Stomach (tissue), 9 donors: Measurements from ENCODE around the gene TEX13D. TPM values are rescaled to one million over a fixed set of nuclear protein-coding genes. Genes with fewer than 3 reads are reported as not detected.

Experiments
- DNase-seq, 2 donors: peaks; one replicate each; pipeline versions ENCODE4 v3.0.0 to v3.0.0-alpha.2; 2013 to 2019
- H3K27ac ChIP-seq, 5 donors: fragments of 200-600 bp in 4 of 5; sonication (generic) in 4 of 5; one replicate each; pipeline ENCODE4 v1.5.1; 2013 to 2019; ENCODE audit warnings: mild to moderate bottlenecking in 1 of 5, moderate library complexity in 1 of 5
- H3K27me3 ChIP-seq, 3 donors: fragments of 200-600 bp; sonication (generic); one replicate each; pipeline ENCODE4 v1.5.1; 2017 to 2019; ENCODE audit warnings: mixed run types in 1 of 3
- H3K36me3 ChIP-seq, 4 donors: fragments of 200-600 bp; sonication (generic); 1 replicate in 3 of 4; 2 replicates in 1 of 4; pipeline ENCODE4 v1.5.1; 2016 to 2019
- H3K4me1 ChIP-seq, 4 donors: fragments of 200-600 bp; sonication (generic); one replicate each; pipeline ENCODE4 v1.5.1; 2016 to 2019
- H3K4me3 ChIP-seq, 4 donors: fragments of 200-600 bp; sonication (generic) in 3 of 4; one replicate each; pipeline ENCODE4 v1.5.1; 2016 to 2019; ENCODE audit warnings: mild to moderate bottlenecking in 1 of 4
- H3K9me3 ChIP-seq, 4 donors: fragments of 200-600 bp; sonication (generic); one replicate each; pipeline ENCODE4 v1.5.1; 2016 to 2019
- CTCF ChIP-seq, 7 experiments: fragments of 450-650 bp in 4 of 7; fragments of 200-600 bp in 3 of 7; sonication (generic) in 3 of 7; IDR thresholded peaks; one replicate each; pipeline ENCODE4 v1.5.1; 2016 to 2019; ENCODE audit warnings: antibody characterized with exemption in 7 of 7, control low read depth in 2 of 7, mild to moderate bottlenecking in 1 of 7
- EP300 ChIP-seq: sonication (generic); formaldehyde crosslinking; IDR thresholded peaks from one replicate; pipeline ENCODE4 v1.6.1; 2017; ENCODE audit warnings: antibody characterized with exemption
- POLR2A ChIP-seq, 4 donors: fragments of 450-650 bp; IDR thresholded peaks; one replicate each; pipeline ENCODE4 v1.6.1; 2016; ENCODE audit warnings: antibody characterized with exemption in 4 of 4, control low read depth in 2 of 4, mild to moderate bottlenecking in 1 of 4, moderate library complexity in 1 of 4
- POLR2AphosphoS5 ChIP-seq, 3 donors: sonication (generic); formaldehyde crosslinking; IDR thresholded peaks; one replicate each; pipeline ENCODE4 v1.6.1; 2016; ENCODE audit warnings: antibody characterized with exemption in 3 of 3
- WGBS, 5 donors: extraction: QIAGEN DNeasy Blood & Tissue Kit in 3 of 5; methylation state at CpG; one replicate each; pipeline versions ENCODE4 v1.1.5 to v1.1.7; 2013 to 2018; 5-methylcytosine and 5-hydroxymethylcytosine counted together
- intact Hi-C: fragments of 100-400 bp; cut with DNase I; formaldehyde crosslinking; loops from one replicate; pipeline ENCODE4 v1.15.1; 2023; ENCODE audit warnings: low total_unique reads
- polyA plus RNA-seq, 3 donors: library from polyadenylated mRNA; stranded (reverse); fragments of 200-250 nt; gene quantifications; one replicate each; pipeline ENCODE4 v1.2.3, GENCODE V29; 2013
- total RNA-seq, 5 donors: library from RNA; depleted of rRNA; stranded (reverse); fragments of >200 nt; gene quantifications; one replicate each; pipeline versions ENCODE4 v1.1.0 to v1.2.3, GENCODE V29; 2014 to 2016
- donor health status: healthy with polysubstance abuse.
- donor health status: Bipolar disorder and iron deficiency.
- donor health status: healthy.

The TEX13D gene
- total and polyA plus RNA-seq, 8 donors, result 0.46 to 1.2 TPM; not detected in 6

- Histone ChIP-seq H3K4me1 (no peaks in the 10 kb centered on the region), H3K9me3 (no peaks in the 10 kb centered on the region), H3K27me3 (no peaks in the 10 kb centered on the region), H3K27ac (no peak overlapping the region), H3K36me3 (no peaks in the 10 kb centered on the region), H3K4me3 (no peak overlapping the region)
- intact Hi-C loops, result no loop called here
- WGBS, 5 donors, result 56 to 84% (median 74%) methylated on average over 4 of the region's 4 CpGs
- TF ChIP-seq POLR2A (IDR thresholded peaks at IDR 0.05) (no peak), POLR2AphosphoS5 (IDR thresholded peaks at IDR 0.05) (no peak), EP300 (no peak), CTCF (IDR thresholded peaks at IDR 0.05) (no peak)
- DNase-seq, result no peak
Measured at GRCh38 chrX:124300405-124300804, 32.1 kb upstream of the TEX13D start.

- intact Hi-C loops, result no loop called here
- H3K9me3 ChIP-seq, result no peaks in the 10 kb centered on the region
- DNase-seq, result no peak
- H3K36me3 ChIP-seq, result no peaks in the 10 kb centered on the region
- TF ChIP-seq EP300 (no peak), POLR2AphosphoS5 (IDR thresholded peaks at IDR 0.05) (no peak), CTCF (IDR thresholded peaks at IDR 0.05) (no peak), POLR2A (IDR thresholded peaks at IDR 0.05) (no peak)
- no peaks in the 10 kb centered on the region for H3K27me3 ChIP-seq
- WGBS, 5 donors, result 56 to 73% (median 70%) methylated on average over 2 of the region's 2 CpGs
- no peak overlapping the region for H3K27ac ChIP-seq
- no peaks in the 10 kb centered on the region for H3K4me1 ChIP-seq
- H3K4me3 ChIP-seq, result no peak overlapping the region
Measured at GRCh38 chrX:124307253-124307907, 25.1 kb upstream of the TEX13D start.

GRCh38 chrX:124325732-124326131 lies 6.7 kb upstream of the TEX13D start:
- no peak for DNase-seq
- no peak overlapping the region for H3K4me3 ChIP-seq
- no peak overlapping the region for H3K27ac ChIP-seq
- no peaks in the 10 kb centered on the region for H3K36me3 ChIP-seq
- no peak for TF ChIP-seq CTCF (IDR thresholded peaks at IDR 0.05)
- TF ChIP-seq EP300, result no peak
- TF ChIP-seq POLR2A (IDR thresholded peaks at IDR 0.05), result no peak
- no peak for TF ChIP-seq POLR2AphosphoS5 (IDR thresholded peaks at IDR 0.05)
- H3K27me3 ChIP-seq, result no peaks in the 10 kb centered on the region
- intact Hi-C loops, result no loop called here
- H3K4me1 ChIP-seq, result no peaks in the 10 kb centered on the region
- 73 to 85% (median 81%) methylated on average over 1 of the region's 1 CpG for WGBS, 5 donors
- no peaks in the 10 kb centered on the region for H3K9me3 ChIP-seq

GRCh38 chrX:124328765-124329164 lies 3.7 kb upstream of the TEX13D start:
- Histone ChIP-seq H3K36me3 (no peaks in the 10 kb centered on the region), H3K27ac (no peak overlapping the region), H3K4me1 (no peaks in the 10 kb centered on the region), H3K4me3 (no peak overlapping the region), H3K27me3 (no peaks in the 10 kb centered on the region), H3K9me3 (no peaks in the 10 kb centered on the region)
- TF ChIP-seq POLR2AphosphoS5 (IDR thresholded peaks at IDR 0.05), result no peak
- TF ChIP-seq CTCF (IDR thresholded peaks at IDR 0.05), result no peak
- TF ChIP-seq POLR2A (IDR thresholded peaks at IDR 0.05), result no peak
- no peak for TF ChIP-seq EP300
- WGBS, 5 donors, result 43 to 79% (median 66%) methylated on average over 1 of the region's 1 CpG
- intact Hi-C loops, result no loop called here
- DNase-seq, result no peak
